ENCODE measurements around the gene TAC4. TPM values are rescaled to one million over a fixed set of nuclear protein-coding genes. Genes with fewer than 3 reads are reported as not detected.
A peak's percentile ranks its signal among the peaks of the same experiment; 100 is the strongest.
"Not testable (repeated sequence)": the region's sequence is repeated elsewhere in the genome, so short reads cannot be mapped to it uniquely, and the experiment has no call there.

Gene TAC4
- total RNA-seq, 2 donors from 2014 or later: not detected

GRCh38 chr17:49845321-49845720 lies 2.5 kb downstream of the TAC4 start:
- ATAC-seq: no peak
- H3K36me3 Mint-ChIP-seq: peaks cover 4% of the 10 kb centered on the region
- H3K9me3 Mint-ChIP-seq: no peaks in the 10 kb centered on the region
- H3K27me3 Mint-ChIP-seq: no peaks in the 10 kb centered on the region
- H3K4me3 Mint-ChIP-seq: no peak overlapping the region
- H3K4me1 Mint-ChIP-seq (ENCODE audit: low read depth in 2 of 2): peaks cover 4 to 19% of the 10 kb centered on the region in 2 donors
- no peak overlapping the region for H3K27ac Mint-ChIP-seq
- no peak for DNase-seq (ENCODE audit: low spot score)

- no peaks in the 10 kb centered on the region for H3K9me3 Mint-ChIP-seq
- peaks cover 4 to 21% of the 10 kb centered on the region in 2 donors for H3K4me1 Mint-ChIP-seq (ENCODE audit: low read depth in 2 of 2)
- no peaks in the 10 kb centered on the region for H3K27me3 Mint-ChIP-seq
- no peak overlapping the region for H3K4me3 Mint-ChIP-seq
- no peak overlapping the region for H3K27ac Mint-ChIP-seq
- peaks cover 4% of the 10 kb centered on the region for H3K36me3 Mint-ChIP-seq
- DNase-seq (ENCODE audit: low spot score) (no peak), ATAC-seq (no peak)
These were observed 4.0 kb downstream of the TAC4 start for GRCh38 chr17:49843774-49844350.

GRCh38 chr17:49842846-49843245 lies 5.0 kb downstream of the TAC4 start:
- Mint-ChIP-seq H3K4me3 (no peak overlapping the region), H3K27me3 (no peaks in the 10 kb centered on the region), H3K27ac (no peak overlapping the region), H3K36me3 (peaks cover 4% of the 10 kb centered on the region), H3K4me1 (ENCODE audit: low read depth in 2 of 2) (peaks cover 4 to 15% of the 10 kb centered on the region in 2 donors), H3K9me3 (no peaks in the 10 kb centered on the region)
- ATAC-seq: no peak
- DNase-seq (ENCODE audit: low spot score): no peak

- no peak overlapping the region for H3K27ac Mint-ChIP-seq
- H3K4me1 Mint-ChIP-seq (ENCODE audit: low read depth in 2 of 2): peaks cover 4 to 15% of the 10 kb centered on the region in 2 donors
- no peaks in the 10 kb centered on the region for H3K9me3 Mint-ChIP-seq
- peaks cover 4% of the 10 kb centered on the region for H3K36me3 Mint-ChIP-seq
- no peak overlapping the region for H3K4me3 Mint-ChIP-seq
- ATAC-seq (no peak), DNase-seq (ENCODE audit: low spot score) (no peak)
- H3K27me3 Mint-ChIP-seq: no peaks in the 10 kb centered on the region
These were observed 5.5 kb downstream of the TAC4 start for GRCh38 chr17:49842371-49842770.

- DNase-seq (ENCODE audit: low spot score) (no peak), ATAC-seq (no peak)
- Mint-ChIP-seq H3K27me3 (no peaks in the 10 kb centered on the region), H3K9me3 (no peaks in the 10 kb centered on the region), H3K4me1 (ENCODE audit: low read depth in 2 of 2) (peaks cover 4 to 15% of the 10 kb centered on the region in 2 donors), H3K36me3 (peaks cover 4% of the 10 kb centered on the region), H3K27ac (no peak overlapping the region), H3K4me3 (no peak overlapping the region)
These were observed 6.3 kb downstream of the TAC4 start for GRCh38 chr17:49841548-49841947.

- ATAC-seq: no peak
- no peak overlapping the region for H3K4me3 Mint-ChIP-seq
- peaks cover 9 to 13% of the 10 kb centered on the region in 2 donors for H3K4me1 Mint-ChIP-seq (ENCODE audit: low read depth in 2 of 2)
- H3K9me3 Mint-ChIP-seq: no peaks in the 10 kb centered on the region
- no peak for DNase-seq (ENCODE audit: low spot score)
- H3K27me3 Mint-ChIP-seq: no peaks in the 10 kb centered on the region
- H3K36me3 Mint-ChIP-seq: peaks cover 4% of the 10 kb centered on the region
- H3K27ac Mint-ChIP-seq: no peak overlapping the region
These were observed 8.4 kb downstream of the TAC4 start for GRCh38 chr17:49839455-49839854.

GRCh38 chr17:49836111-49837030 lies 11.5 kb downstream of the TAC4 start:
- no peak for DNase-seq (ENCODE audit: low spot score)
- H3K4me3 Mint-ChIP-seq: no peak overlapping the region
- peaks cover 4% of the 10 kb centered on the region for H3K36me3 Mint-ChIP-seq
- H3K27ac Mint-ChIP-seq: no peak overlapping the region
- no peak for ATAC-seq
- H3K9me3 Mint-ChIP-seq: no peaks in the 10 kb centered on the region
- H3K4me1 Mint-ChIP-seq (ENCODE audit: low read depth in 2 of 2): peaks cover 5 to 11% of the 10 kb centered on the region in 2 donors
- H3K27me3 Mint-ChIP-seq: no peaks in the 10 kb centered on the region

GRCh38 chr17:49835472-49835871 lies 12.4 kb downstream of the TAC4 start:
- peaks cover 4% of the 10 kb centered on the region for H3K36me3 Mint-ChIP-seq
- H3K9me3 Mint-ChIP-seq: no peaks in the 10 kb centered on the region
- no peak overlapping the region for H3K4me3 Mint-ChIP-seq
- H3K27me3 Mint-ChIP-seq: no peaks in the 10 kb centered on the region
- H3K4me1 Mint-ChIP-seq (ENCODE audit: low read depth in 2 of 2): peaks cover 5 to 11% of the 10 kb centered on the region in 2 donors
- no peak overlapping the region for H3K27ac Mint-ChIP-seq
- DNase-seq (ENCODE audit: low spot score): no peak
- no peak for ATAC-seq

- peaks cover 5 to 11% of the 10 kb centered on the region in 2 donors for H3K4me1 Mint-ChIP-seq (ENCODE audit: low read depth in 2 of 2)
- no peak overlapping the region for H3K4me3 Mint-ChIP-seq
- H3K36me3 Mint-ChIP-seq: peaks cover 4% of the 10 kb centered on the region
- no peak overlapping the region for H3K27ac Mint-ChIP-seq
- DNase-seq (ENCODE audit: low spot score) (no peak), ATAC-seq (no peak)
- H3K27me3 Mint-ChIP-seq: no peaks in the 10 kb centered on the region
- no peaks in the 10 kb centered on the region for H3K9me3 Mint-ChIP-seq
These were observed 13.6 kb downstream of the TAC4 start for GRCh38 chr17:49834118-49834743.

GRCh38 chr17:49832840-49833599 lies 14.8 kb downstream of the TAC4 start:
- Mint-ChIP-seq H3K27me3 (no peaks in the 10 kb centered on the region), H3K4me3 (no peak overlapping the region), H3K4me1 (ENCODE audit: low read depth in 2 of 2) (peaks cover 5 to 19% of the 10 kb centered on the region in 2 donors), H3K36me3 (peaks cover 13% of the 10 kb centered on the region), H3K9me3 (no peaks in the 10 kb centered on the region), H3K27ac (peak overlapping the region in 1 of 2 donors; percentile 6)
- ATAC-seq (no peak), DNase-seq (ENCODE audit: low spot score) (no peak)

- Mint-ChIP-seq H3K27ac (no peak overlapping the region), H3K9me3 (no peaks in the 10 kb centered on the region), H3K4me1 (ENCODE audit: low read depth in 2 of 2) (peaks cover 4 to 19% of the 10 kb centered on the region in 2 donors), H3K4me3 (no peak overlapping the region), H3K27me3 (no peaks in the 10 kb centered on the region), H3K36me3 (peaks cover 28% of the 10 kb centered on the region)
- DNase-seq (ENCODE audit: low spot score): no peak
- no peak for ATAC-seq
These were observed 17.3 kb downstream of the TAC4 start for GRCh38 chr17:49830605-49831004.

GRCh38 chr17:49829026-49829425 lies 18.8 kb downstream of the TAC4 start:
- Mint-ChIP-seq H3K27me3 (no peaks in the 10 kb centered on the region), H3K36me3 (peaks cover 29% of the 10 kb centered on the region), H3K9me3 (no peaks in the 10 kb centered on the region), H3K4me3 (no peak overlapping the region), H3K4me1 (ENCODE audit: low read depth in 2 of 2) (peaks cover 0 to 19% of the 10 kb centered on the region in 2 donors), H3K27ac (no peak overlapping the region)
- DNase-seq (ENCODE audit: low spot score) (no peak), ATAC-seq (no peak)

- H3K36me3 Mint-ChIP-seq: peaks cover 31% of the 10 kb centered on the region
- not testable (repeated sequence) for H3K9me3 Mint-ChIP-seq, H3K27ac Mint-ChIP-seq
These were observed 19.5 kb downstream of the TAC4 start for GRCh38 chr17:49828325-49828724.

More at GRCh38 chr17:49828325-49828724, 19.5 kb downstream of the TAC4 start:
- peaks cover 0 to 15% of the 10 kb centered on the region in 2 donors for H3K4me1 Mint-ChIP-seq (ENCODE audit: low read depth in 2 of 2)
- not testable (repeated sequence) for DNase-seq (ENCODE audit: low spot score); H3K27me3 Mint-ChIP-seq; ATAC-seq; H3K4me3 Mint-ChIP-seq

Data from natural killer cell treated with Interleukin-12 subunit alpha and Interleukin-12 subunit beta and Interleukin-15 and Interleukin-18, amount 100 ng/mL, for 72 hours (primary cell).